Parietal lobe (tissue), 1 donor: ENCODE data around the gene RDH16. TPM values are rescaled to one million over a fixed set of nuclear protein-coding genes. Genes with fewer than 3 reads are reported as not detected.

ENCODE experiments used
- total RNA-seq: library from RNA; depleted of rRNA; stranded (reverse); fragments of >200 nt; gene quantifications from one replicate; pipeline ENCODE4 v1.2.3, GENCODE V29; 2014

Gene RDH16
- 3.1 TPM for total RNA-seq

GRCh38 chr12:56957229-56958052 lies at the start of gene RDH16:
Gene RDH16 (minus strand): TSS chr12:56957608. CDS start chr12:56957462, 146 bp downstream.

GRCh38 chr12:57005980-57006808 lies 48.8 kb upstream of the RDH16 start, which contains the start of gene ZBTB39:
Gene ZBTB39 (minus strand): TSS chr12:57006546. CDS start chr12:57004917, 1,629 bp downstream.

GRCh38 chr12:56933826-56934625 lies 23.4 kb downstream of the RDH16 start, which contains the start of gene SDR9C7:
Gene SDR9C7 (minus strand): TSS chr12:56934408. CDS start chr12:56934261, 147 bp downstream.

Other genes starting within 250 kb of the RDH16 start
- gene NACA, start 232.3 kb downstream of the RDH16 start, total RNA-seq = 1,016 TPM
- 31.0 TPM for gene PRIM1, start 205.3 kb downstream of the RDH16 start, total RNA-seq
- gene HSD17B6, start 194.3 kb downstream of the RDH16 start, total RNA-seq = 1.6 TPM
- gene SDR9C7, start 23.2 kb downstream of the RDH16 start, total RNA-seq = 0.31 TPM
- 14.7 TPM for gene ZBTB39, start 48.9 kb upstream of the RDH16 start, total RNA-seq
- 0.94 TPM for gene TAC3, start 58.9 kb upstream of the RDH16 start, total RNA-seq
- not detected for gene MYO1A, start 92.5 kb upstream of the RDH16 start, total RNA-seq
- gene NEMP1, start 121.2 kb upstream of the RDH16 start, total RNA-seq = 10.3 TPM
- 25.0 TPM for gene NAB2, start 131.5 kb upstream of the RDH16 start, total RNA-seq
- gene STAT6, start 153.8 kb upstream of the RDH16 start, total RNA-seq = 3.1 TPM
- 135 TPM for gene LRP1, start 170.9 kb upstream of the RDH16 start, total RNA-seq
- gene LRP1-AS, start 190.0 kb upstream of the RDH16 start, total RNA-seq = not detected